Breast epithelium (tissue), 3 donors: ENCODE data around the gene ZNF717.

Source experiments
- POLR2A ChIP-seq: fragments of 450-650 bp; IDR thresholded peaks from one replicate; pipeline ENCODE4 v1.6.1; 2016; ENCODE audit warnings: antibody characterized with exemption, mild to moderate bottlenecking, moderate library complexity
- POLR2AphosphoS5 ChIP-seq, 3 donors: sonication (generic); formaldehyde crosslinking; IDR thresholded peaks; one replicate each; pipeline ENCODE4 v1.6.1; 2017; ENCODE audit warnings: antibody characterized with exemption in 3 of 3

DNA sequence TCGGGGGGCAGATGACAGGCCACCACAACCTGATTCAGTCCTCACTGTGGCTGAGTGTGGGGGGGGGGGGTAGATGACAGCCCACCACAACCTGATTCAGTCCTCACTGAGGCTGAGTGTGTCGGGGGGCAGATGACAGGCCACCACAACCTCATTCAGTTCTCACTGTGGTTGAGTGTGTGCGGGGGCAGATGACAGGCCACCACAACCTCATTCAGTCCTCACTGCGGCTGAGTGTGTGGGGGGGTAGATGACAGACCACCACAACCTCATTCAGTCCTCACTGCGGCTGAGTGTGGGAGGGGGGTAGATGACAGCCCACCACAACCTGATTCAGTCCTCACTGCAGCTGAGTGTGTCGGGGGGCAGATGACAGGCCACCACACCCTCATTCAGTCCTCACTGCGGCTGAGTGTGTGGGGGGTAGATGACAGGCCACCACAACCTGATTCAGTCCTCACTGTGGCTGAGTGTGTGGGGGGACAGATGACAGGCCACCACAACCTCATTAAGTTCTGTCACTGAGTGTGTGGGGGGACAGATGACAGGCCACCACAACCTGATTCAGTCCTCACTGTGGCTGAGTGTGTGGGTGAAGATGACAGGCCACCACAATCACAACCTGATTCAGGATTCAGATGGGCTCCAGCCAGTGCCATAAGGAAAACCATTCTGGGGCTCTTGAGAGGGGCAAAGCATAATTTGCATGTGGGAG is 16.9 kb downstream of the ZNF717 start:
- TF ChIP-seq POLR2A (no peak), POLR2AphosphoS5 (IDR thresholded peaks at IDR 0.05) (no peak)
